Measurements from ENCODE around the gene RHOU.

The RHOU gene

DNA sequence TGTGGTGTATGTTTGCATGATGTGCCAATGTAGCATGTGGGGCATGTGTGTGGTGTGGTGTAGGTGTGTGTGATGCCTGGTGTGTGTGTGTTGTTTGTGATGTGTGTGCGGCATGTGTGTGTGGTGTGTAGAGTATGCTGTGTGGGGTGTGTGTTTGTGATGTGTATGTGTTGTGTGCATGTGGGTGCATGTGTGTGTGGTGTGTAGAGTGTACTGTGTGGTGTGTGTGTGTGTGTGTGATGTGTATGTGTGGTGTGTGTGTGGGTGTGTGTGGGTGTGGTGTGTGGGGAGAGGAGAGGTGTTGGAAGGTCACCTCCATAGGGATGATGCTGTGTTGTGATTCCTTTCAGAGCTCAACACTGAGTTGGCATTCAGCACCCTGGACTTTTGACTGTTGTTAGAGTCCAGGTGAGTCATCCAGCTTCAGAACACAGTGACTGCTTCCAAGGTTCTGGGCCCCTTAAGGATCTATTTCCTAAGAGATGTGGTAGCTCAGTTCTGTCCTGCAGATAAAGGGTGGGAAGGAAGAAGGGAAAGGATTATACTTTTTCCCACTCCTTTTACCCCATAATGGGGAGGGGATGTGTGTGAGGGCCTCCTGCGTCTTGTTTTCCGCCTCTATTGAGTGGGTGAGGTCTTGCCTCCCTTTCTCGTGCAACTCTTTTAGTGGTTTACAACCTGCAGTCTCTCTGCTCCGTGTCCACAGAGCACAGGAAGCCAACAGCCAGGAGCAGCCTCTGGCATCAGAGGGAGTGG is 47.6 kb downstream of the RHOU start:
- TF ChIP-seq POLR2AphosphoS5 (IDR thresholded peaks at IDR 0.05; ENCODE audit: low read depth, low read length), result no peak
- TF ChIP-seq FOXP2 (optimal IDR thresholded peaks at IDR 0.05; ENCODE audit: borderline replicate concordance, extremely low read depth, extremely low read length, insufficient read depth), result no peak
- no peak for TF ChIP-seq SIN3A (IDR thresholded peaks at IDR 0.05; ENCODE audit: borderline replicate concordance, insufficient read depth, low read length)
- TF ChIP-seq, protein P1, sequence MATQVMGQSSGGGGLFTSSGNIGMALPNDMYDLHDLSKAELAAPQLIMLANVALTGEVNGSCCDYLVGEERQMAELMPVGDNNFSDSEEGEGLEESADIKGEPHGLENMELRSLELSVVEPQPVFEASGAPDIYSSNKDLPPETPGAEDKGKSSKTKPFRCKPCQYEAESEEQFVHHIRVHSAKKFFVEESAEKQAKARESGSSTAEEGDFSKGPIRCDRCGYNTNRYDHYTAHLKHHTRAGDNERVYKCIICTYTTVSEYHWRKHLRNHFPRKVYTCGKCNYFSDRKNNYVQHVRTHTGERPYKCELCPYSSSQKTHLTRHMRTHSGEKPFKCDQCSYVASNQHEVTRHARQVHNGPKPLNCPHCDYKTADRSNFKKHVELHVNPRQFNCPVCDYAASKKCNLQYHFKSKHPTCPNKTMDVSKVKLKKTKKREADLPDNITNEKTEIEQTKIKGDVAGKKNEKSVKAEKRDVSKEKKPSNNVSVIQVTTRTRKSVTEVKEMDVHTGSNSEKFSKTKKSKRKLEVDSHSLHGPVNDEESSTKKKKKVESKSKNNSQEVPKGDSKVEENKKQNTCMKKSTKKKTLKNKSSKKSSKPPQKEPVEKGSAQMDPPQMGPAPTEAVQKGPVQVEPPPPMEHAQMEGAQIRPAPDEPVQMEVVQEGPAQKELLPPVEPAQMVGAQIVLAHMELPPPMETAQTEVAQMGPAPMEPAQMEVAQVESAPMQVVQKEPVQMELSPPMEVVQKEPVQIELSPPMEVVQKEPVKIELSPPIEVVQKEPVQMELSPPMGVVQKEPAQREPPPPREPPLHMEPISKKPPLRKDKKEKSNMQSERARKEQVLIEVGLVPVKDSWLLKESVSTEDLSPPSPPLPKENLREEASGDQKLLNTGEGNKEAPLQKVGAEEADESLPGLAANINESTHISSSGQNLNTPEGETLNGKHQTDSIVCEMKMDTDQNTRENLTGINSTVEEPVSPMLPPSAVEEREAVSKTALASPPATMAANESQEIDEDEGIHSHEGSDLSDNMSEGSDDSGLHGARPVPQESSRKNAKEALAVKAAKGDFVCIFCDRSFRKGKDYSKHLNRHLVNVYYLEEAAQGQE (IDR thresholded peaks at IDR 0.05; ENCODE audit: insufficient read depth in 1 of 2, low read depth in 2 of 2, low read length in 2 of 2), result peak; percentile 14 to 81; a peak in 2 of 4 replicates
- no peak for TF ChIP-seq TAF1 (IDR thresholded peaks at IDR 0.05; ENCODE audit: borderline replicate concordance, insufficient read depth, low read length)

DNA sequence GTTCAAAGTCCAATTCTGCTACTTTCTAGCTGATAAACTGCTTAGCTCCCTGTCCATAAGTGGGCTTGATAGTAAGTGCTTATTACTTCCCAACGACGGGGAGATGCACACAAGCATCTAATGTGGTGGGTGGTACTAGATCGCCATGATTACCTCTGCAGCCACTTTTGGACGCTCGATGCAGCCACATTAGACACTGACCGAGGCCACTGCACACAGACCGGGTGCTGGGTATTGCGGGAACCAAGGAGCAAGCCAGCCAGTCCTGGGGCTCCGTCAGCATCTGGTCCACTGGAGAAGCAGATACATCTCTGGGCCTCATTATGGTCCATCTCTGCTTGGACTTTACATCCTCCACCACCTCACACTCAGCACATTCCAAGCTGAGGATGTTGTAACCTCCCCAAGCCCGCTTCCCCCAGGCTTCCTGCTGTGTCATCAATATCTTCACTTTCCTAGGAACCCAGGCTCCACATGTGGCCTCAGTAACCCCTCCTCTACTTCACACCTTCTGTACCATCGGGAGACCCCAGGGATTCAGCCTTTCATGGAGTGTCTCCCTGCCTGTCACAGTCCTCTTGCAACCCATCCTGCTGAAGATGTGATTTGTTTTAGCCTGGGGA is 48.2 kb downstream of the RHOU start:
- TF ChIP-seq, protein P1 (IDR thresholded peaks at IDR 0.05; ENCODE audit: insufficient read depth in 1 of 2, low read depth in 2 of 2, low read length in 2 of 2), result no peak
- TF ChIP-seq FOXP2 (optimal IDR thresholded peaks at IDR 0.05; ENCODE audit: borderline replicate concordance, extremely low read depth, extremely low read length, insufficient read depth), result no peak
- TF ChIP-seq SIN3A (IDR thresholded peaks at IDR 0.05; ENCODE audit: borderline replicate concordance, insufficient read depth, low read length), result no peak
- no peak for TF ChIP-seq TAF1 (IDR thresholded peaks at IDR 0.05; ENCODE audit: borderline replicate concordance, insufficient read depth, low read length)
- TF ChIP-seq POLR2AphosphoS5 (IDR thresholded peaks at IDR 0.05; ENCODE audit: low read depth, low read length), result no peak

DNA sequence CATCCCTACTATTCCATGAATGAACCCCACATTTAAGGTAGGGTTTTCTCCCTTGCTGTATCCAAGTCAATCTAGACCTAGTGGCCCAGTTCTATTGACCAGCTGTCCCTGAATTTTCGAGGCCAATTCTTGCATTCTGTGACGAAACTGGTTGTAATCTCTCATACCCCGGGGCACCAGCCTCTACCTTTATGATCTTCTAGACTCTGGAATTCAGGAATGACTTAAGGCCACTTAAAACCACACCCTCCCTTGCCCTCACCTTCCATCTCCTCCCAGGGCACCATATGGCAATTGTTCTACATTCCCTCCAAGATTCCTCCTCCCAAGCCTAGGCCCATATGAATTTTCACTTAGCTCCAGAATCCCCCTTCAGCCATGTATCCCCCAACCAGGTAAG is 48.9 kb downstream of the RHOU start:
- TF ChIP-seq FOXP2 (optimal IDR thresholded peaks at IDR 0.05; ENCODE audit: borderline replicate concordance, extremely low read depth, extremely low read length, insufficient read depth), result no peak
- no peak for TF ChIP-seq POLR2AphosphoS5 (IDR thresholded peaks at IDR 0.05; ENCODE audit: low read depth, low read length)

DNA sequence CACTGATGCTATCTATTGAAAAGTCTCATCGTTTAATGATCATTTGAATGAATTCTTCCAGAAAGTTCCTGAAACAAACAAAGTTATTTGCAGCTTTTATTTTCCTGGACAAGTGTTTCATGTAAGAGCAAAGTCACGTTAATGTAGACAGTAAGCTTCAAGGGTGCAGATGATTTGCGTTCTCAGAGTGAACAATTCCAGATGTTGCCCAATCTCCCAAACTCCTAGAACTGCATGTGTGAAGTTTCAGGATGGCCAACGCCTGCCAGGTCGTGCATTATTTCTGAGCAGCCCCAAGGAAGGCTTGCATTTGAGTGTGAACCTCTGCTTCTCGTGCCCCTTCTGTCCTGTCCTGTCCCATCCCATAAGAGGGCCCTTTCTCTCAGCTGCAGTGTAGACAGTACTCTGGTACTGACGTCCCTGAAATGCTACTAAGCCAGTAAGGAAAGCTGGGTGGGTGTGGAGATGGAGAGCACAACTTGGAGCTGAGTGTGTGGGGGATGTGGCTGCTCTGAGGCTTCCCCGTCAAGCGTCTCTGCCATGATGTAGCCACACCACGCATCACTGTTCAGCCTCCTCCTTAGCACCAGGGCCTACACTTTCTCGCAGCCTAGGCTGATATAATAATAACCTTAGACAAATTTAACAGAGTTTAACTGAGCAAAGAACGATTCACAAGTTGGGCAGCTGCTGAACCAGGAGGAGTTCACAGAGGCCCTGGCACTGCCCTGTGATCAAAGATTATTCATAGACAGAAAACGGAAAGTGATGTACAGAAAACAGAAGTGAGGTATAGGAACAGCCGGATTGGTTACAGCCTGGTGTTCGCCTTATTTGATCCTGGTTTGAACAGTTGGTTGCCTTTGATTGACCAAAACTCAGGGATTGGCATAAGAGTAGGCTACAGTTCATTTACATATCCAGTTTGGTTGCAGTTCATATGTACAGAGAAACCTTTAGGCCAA is 50.4 kb downstream of the RHOU start:
- TF ChIP-seq TAF1 (IDR thresholded peaks at IDR 0.05; ENCODE audit: borderline replicate concordance, insufficient read depth, low read length), result no peak
- TF ChIP-seq POLR2AphosphoS5 (IDR thresholded peaks at IDR 0.05; ENCODE audit: low read depth, low read length), result no peak
- TF ChIP-seq SIN3A (IDR thresholded peaks at IDR 0.05; ENCODE audit: borderline replicate concordance, insufficient read depth, low read length), result no peak
- TF ChIP-seq FOXP2 (optimal IDR thresholded peaks at IDR 0.05; ENCODE audit: borderline replicate concordance, extremely low read depth, extremely low read length, insufficient read depth), result no peak
- TF ChIP-seq, protein P1 (IDR thresholded peaks at IDR 0.05; ENCODE audit: insufficient read depth in 1 of 2, low read depth in 2 of 2, low read length in 2 of 2), result no peak

Measured in PFSK-1 (cell line).